ENCODE measurements around the gene FMC1.

FMC1 gene

DNA sequence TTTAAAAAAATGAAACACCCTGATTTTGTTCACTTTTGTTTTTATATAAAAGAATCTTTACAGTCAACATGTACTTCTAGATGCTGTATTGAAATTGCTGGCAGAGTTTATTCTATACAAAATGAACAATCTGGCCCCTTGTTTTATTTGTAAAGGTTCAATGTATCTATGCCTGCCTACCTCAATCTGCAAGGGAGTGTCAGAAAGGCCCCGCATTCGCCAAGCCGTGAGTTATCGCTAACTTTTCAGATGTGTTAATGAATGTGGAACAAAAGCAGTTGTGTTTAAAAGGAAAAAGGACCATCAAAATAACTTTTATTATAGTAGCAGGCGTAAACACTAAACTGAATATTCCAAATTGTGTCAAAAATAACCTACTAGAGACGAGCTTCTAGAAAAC lies 33.1 kb downstream of the FMC1 start:
- DNase-seq (ENCODE audit: low read depth) = no peak

DNA sequence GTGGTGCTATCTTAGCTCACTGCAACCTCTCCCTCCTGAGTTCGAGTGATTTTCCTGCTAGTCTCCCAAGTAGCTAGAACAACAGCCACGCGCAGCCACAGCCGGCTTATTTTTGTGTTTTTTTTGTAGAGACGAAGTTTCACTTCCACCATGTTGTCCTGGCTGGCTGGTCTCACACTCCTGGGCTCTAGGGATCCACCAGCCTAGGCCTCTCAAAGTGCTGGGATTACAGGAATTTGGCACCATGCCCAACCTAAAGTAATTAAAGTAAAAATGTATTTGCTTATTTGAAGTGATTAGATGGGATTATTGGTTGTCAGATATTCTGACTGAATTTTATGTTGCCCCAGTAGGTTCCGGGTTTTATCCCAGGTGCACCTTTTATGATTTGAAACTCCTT lies 41.3 kb downstream of the FMC1 start:
- DNase-seq (ENCODE audit: low read depth) = no peak

GRCh38 chr7:139384611-139385010 lies 43.5 kb downstream of the FMC1 start:
- no peak for DNase-seq (ENCODE audit: low read depth)

DNA sequence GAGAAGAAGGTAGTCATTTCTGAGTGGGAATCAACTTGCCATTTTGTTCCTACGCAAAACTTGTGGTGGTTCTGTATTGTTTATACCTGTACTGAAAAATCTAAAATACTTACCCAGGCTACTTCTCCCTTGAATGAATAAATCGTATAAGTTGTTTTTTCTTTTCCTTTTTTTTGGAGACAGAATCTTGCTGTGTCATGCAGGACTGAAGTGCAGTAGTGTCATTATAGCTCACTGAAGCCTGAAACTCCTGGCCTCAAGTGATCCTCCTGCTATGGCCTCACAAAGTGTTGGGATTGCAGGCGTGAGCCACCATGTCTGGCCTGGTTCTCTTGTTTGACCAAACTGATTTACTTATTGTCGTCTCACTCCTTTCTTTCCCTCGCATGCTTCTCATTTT lies 46.5 kb downstream of the FMC1 start:
- DNase-seq (ENCODE audit: low read depth) = no peak

DNA sequence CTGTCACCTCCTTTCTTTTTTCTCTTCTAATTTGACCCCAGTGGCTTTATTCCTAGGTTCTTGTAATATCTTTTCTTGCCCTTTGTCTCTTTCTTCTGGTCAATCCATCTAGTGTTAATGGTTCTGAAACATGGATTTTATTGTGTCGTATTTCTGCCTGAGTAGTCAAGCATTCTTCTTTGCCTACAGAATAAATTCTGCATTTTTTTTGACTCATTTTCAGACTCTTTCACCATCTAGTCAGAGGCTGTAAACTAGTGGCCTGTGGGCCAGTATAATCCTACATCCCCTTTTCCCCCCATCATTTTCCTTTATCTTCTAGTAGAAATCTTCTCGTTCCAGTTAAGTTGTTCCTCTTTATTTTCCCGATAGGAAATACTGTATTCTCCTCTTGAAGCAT lies 48.0 kb downstream of the FMC1 start:
- DNase-seq (ENCODE audit: low read depth) = no peak

GRCh38 chr7:139389774-139390173 lies 48.6 kb downstream of the FMC1 start:
- no peak for DNase-seq (ENCODE audit: low read depth)

DNA sequence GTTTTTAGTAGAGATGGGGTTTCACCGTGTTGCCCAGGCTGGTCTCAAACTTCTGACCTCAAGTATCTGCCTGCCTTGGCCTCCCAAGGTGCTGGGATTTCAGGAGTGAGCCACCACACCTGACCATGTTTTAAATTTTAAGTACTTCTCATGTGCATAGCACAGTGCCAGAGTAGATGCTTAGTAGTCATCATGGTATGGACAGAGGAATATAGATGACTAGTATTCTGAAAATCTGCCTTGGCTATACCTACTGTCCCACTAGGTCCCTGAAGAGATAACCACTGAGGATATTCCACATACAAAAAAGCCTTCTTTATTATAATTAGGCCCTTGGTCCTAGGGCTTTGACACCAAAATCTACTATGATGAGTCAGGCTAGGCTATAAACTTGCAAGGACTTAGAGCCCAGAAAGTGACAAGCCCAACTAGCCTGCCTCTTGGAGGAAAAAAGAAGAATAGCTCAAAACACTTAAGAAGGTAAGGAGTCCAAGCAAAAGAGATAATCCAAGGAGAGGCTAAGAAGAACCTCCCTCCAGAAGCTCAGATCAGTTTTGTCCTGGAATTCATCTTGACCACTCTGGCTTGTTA lies 52.6 kb downstream of the FMC1 start:
- DNase-seq (ENCODE audit: low read depth) = no peak

GRCh38 chr7:139394540-139394939 lies 53.4 kb downstream of the FMC1 start:
- DNase-seq (ENCODE audit: low read depth) = no peak
